Osteocyte (in vitro differentiated cells): ENCODE data around the gene FAM13A. TPM values are rescaled to one million over a fixed set of nuclear protein-coding genes. Genes with fewer than 3 reads are reported as not detected.

Experiments
- DNase-seq: peaks from one replicate; pipeline ENCODE4 v3.0.0; 2021; ENCODE audit warnings: mixed read lengths; ENCODE audit not compliant: unreplicated experiment; ENCODE audit errors: extremely low spot score
- H3K27ac Mint-ChIP-seq: one replicate; pipeline ENCODE4 v1.8.0; 2021; ENCODE audit warnings: mild to moderate bottlenecking, mixed read lengths; ENCODE audit not compliant: unreplicated experiment
- H3K27me3 Mint-ChIP-seq: one replicate; pipeline ENCODE4 v1.8.0; 2021; ENCODE audit warnings: mixed read lengths; ENCODE audit not compliant: unreplicated experiment
- H3K36me3 Mint-ChIP-seq: one replicate; pipeline ENCODE4 v1.8.0; 2021; ENCODE audit warnings: mixed read lengths; ENCODE audit not compliant: unreplicated experiment
- H3K4me1 Mint-ChIP-seq: one replicate; pipeline ENCODE4 v1.8.0; 2021; ENCODE audit warnings: mixed read lengths; ENCODE audit not compliant: unreplicated experiment
- H3K4me3 Mint-ChIP-seq: one replicate; pipeline ENCODE4 v1.8.0; 2021; ENCODE audit warnings: mild to moderate bottlenecking, moderate library complexity, mixed read lengths; ENCODE audit not compliant: unreplicated experiment
- H3K9me3 Mint-ChIP-seq: one replicate; pipeline ENCODE4 v1.8.0; 2021; ENCODE audit warnings: mixed read lengths; ENCODE audit not compliant: unreplicated experiment
- total RNA-seq: library from RNA; stranded (reverse); gene quantifications from 2 replicates; pipeline ENCODE4 v1.2.1, GENCODE V29; 2021
- TF ChIP-seq, protein P1 (sequence below): fragments of 200-600 bp; sonication (generic); IDR thresholded peaks from 2 replicates; pipeline ENCODE4 v1.5.0; 2021; ENCODE audit warnings: antibody characterized with exemption, mild to moderate bottlenecking, moderate library complexity

FAM13A gene
- total RNA-seq, 1 donor from 2014 or later, result 18.5 TPM

DNA sequence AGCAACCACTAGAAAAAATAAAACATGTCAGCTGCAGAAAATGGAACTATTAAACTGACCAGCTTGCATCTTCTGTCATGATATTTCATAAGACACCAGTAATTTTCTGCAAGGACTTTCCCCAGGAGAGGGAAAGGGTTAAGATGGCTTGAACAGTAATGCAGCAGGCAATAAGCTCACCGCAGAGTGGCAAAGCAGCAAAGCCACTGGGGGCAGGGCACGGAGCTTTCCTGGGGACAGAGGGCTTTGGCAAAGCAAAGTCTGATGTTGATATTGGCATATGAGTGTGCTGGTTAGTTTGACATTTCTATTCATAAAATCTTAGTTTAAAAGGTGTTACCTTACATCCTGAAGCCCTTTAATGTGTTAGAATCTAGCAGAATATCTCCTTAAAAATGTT, 304.2 kb downstream of the FAM13A start:
- Mint-ChIP-seq H3K36me3 (peaks cover 30% of the 10 kb centered on the region), H3K9me3 (no peaks in the 10 kb centered on the region), H3K27ac (no peak overlapping the region), H3K27me3 (no peaks in the 10 kb centered on the region), H3K4me3 (no peak overlapping the region), H3K4me1 (peaks cover 9% of the 10 kb centered on the region)
- DNase-seq, result no peak
- TF ChIP-seq, protein P1, sequence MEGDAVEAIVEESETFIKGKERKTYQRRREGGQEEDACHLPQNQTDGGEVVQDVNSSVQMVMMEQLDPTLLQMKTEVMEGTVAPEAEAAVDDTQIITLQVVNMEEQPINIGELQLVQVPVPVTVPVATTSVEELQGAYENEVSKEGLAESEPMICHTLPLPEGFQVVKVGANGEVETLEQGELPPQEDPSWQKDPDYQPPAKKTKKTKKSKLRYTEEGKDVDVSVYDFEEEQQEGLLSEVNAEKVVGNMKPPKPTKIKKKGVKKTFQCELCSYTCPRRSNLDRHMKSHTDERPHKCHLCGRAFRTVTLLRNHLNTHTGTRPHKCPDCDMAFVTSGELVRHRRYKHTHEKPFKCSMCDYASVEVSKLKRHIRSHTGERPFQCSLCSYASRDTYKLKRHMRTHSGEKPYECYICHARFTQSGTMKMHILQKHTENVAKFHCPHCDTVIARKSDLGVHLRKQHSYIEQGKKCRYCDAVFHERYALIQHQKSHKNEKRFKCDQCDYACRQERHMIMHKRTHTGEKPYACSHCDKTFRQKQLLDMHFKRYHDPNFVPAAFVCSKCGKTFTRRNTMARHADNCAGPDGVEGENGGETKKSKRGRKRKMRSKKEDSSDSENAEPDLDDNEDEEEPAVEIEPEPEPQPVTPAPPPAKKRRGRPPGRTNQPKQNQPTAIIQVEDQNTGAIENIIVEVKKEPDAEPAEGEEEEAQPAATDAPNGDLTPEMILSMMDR, result no peak

DNA sequence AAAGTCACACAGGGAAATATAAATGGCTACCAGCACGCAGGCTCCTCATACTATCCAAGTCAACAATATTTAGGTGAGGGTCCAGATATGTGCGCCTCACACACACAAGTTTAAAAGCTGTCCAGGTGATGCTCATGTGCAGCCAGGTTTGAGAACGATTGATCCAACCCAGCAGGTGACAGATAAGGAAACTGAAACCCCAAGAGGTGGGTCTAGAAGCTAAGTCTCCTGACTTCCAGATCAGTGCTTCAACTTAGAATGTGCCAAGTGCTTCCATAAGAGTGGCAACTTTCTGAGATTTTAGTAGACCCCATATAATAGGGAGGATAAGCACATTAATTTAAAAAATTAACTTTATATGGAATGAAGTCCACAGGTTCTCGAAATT, 304.9 kb downstream of the FAM13A start:
- Mint-ChIP-seq H3K36me3 (peaks cover 36% of the 10 kb centered on the region), H3K4me1 (peaks cover 3% of the 10 kb centered on the region), H3K9me3 (no peaks in the 10 kb centered on the region), H3K27ac (no peak overlapping the region), H3K4me3 (no peak overlapping the region), H3K27me3 (no peaks in the 10 kb centered on the region)
- TF ChIP-seq, protein P1, result no peak
- DNase-seq, result no peak

DNA sequence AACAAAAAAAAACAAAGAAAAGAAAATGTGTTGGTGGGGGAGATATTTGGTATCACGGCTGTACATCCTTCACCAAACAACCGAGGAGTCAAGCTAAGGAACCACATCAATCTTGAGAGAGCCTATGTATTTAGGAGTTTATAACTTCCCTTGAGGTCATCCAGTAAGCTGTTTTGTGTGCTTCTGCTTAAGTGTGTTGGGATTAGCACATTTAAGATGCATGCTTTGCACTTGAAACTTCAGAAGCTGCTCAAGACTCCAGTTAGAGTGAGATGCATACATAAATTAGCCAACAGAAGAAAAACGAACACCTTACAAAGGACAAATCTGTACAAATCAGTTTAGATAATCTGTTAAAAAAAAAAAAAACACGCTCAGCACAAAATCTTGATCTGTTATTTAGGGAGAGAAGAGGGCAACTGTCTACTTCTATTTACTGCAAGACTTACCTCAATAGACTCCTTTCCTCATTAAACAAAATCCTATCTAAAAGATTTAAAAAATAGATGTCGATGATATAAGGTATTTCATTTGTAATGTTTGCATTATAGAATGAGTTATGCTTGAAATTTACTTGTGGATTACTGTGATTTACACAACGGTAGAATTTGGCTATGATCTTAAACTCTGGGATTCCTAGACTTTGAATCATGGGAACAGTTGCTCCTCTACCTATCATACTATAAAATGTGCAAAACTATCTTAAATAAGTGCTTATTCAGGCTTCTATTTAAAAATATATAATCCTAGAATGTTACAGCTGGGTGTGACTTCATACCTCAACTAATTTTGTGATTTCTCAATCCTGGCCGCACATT, 305.5 kb downstream of the FAM13A start:
- Mint-ChIP-seq H3K36me3 (peaks cover 41% of the 10 kb centered on the region), H3K9me3 (no peaks in the 10 kb centered on the region), H3K4me1 (peaks cover 2% of the 10 kb centered on the region), H3K27me3 (no peaks in the 10 kb centered on the region), H3K27ac (no peak overlapping the region), H3K4me3 (no peak overlapping the region)
- DNase-seq, result no peak
- TF ChIP-seq, protein P1, result no peak

DNA sequence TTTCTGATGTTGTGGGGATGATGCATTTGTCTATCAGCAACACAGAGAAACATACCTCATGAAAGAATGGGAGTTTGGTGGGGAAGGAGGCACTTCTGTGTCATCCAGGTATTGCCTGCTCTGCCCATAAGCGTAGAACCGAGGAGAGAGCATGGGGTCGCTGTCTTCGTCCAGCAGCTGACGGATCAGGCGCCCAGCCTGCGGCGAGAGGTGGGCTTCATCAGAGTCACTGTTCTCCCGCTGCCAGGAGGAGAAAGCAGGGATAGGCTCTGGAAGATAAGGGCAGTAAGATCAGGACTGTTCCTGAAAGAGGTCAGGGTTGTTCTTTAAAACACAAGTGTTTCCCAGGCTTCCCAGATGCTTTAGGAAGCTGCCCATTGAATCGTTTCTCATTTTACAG, 306.6 kb downstream of the FAM13A start:
- H3K27ac Mint-ChIP-seq, result no peak overlapping the region
- no peaks in the 10 kb centered on the region for H3K9me3 Mint-ChIP-seq
- H3K36me3 Mint-ChIP-seq, result peaks cover 44% of the 10 kb centered on the region
- H3K4me1 Mint-ChIP-seq, result no peaks in the 10 kb centered on the region
- TF ChIP-seq, protein P1, result no peak
- H3K27me3 Mint-ChIP-seq, result no peaks in the 10 kb centered on the region
- no peak overlapping the region for H3K4me3 Mint-ChIP-seq
- no peak for DNase-seq

DNA sequence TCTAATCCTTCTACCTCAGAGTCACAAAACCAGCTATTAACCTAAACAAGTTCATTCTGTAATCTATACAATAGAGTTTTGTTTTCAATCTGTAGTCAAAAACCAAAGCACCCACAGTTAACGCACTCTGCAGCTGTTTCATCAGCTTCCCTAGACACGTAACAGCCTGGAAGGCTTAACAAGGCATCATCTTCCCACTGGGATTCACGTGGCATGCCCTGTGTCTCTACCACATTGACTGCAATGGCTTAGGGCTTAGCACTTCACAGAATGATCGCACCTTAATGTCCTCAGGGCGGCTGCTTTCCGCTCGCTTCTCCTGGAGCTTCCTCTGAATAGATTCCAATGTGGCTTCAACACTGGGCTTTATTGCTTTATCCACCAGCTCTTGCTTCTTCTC, 309.6 kb downstream of the FAM13A start:
- no peak for DNase-seq
- H3K36me3 Mint-ChIP-seq, result peaks cover 46% of the 10 kb centered on the region

More for the DNA sequence above, 309.6 kb downstream of the FAM13A start:
- Mint-ChIP-seq H3K4me1 (peaks cover 17% of the 10 kb centered on the region), H3K27ac (no peak overlapping the region), H3K9me3 (no peaks in the 10 kb centered on the region), H3K4me3 (no peak overlapping the region), H3K27me3 (no peaks in the 10 kb centered on the region)
- TF ChIP-seq, protein P1, result no peak
